NCI-H345 treated with DMSO at 0.1 percent for 48 hours (cell line): ENCODE data around the gene CCR8.
"Not testable (repeated sequence)": the region's sequence is repeated elsewhere in the genome, so short reads cannot be mapped to it uniquely, and the experiment has no call there.

ENCODE experiments used
- DNase-seq: peaks from one replicate; lab custom pipeline; 2025; ENCODE audit not compliant: unreplicated experiment; lab: John Stamatoyannopoulos, UW

CCR8 gene

DNA sequence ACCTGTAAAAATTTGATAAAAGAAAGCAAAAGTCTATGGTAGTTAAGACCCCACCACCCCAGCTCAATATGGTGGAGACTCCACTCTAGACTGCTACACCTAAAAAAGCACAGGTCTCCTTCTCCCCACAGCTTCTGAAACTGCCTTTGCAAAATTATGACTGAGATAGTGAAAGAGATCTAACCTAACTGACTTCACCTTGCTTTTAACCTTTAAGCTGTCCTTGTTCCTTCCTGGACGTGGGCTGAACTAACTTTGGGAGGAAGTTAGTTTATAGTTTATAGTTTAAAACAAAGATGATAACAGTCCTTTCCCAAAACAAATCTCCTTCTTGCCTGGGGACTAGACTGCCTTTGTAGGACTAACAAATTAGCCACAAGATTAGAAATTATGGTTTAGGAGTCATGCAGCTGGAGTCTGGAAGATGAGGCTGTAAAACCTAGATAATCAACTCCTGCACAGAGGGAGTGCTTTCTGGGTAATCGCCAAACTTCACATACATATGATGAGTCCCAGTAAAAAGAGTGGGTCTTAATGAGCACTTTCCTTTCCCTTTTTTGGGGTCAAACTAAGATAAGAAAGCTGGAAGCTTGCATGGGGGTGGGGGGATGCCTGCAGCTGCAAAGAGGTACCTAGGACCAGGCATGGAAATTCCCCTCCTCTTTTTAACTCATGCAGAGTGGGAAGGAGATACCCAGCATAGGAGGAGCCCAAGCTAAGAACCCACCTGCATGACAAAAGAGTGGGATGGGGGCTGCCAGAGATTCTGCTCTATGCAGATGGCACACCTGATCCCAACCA is 17.5 kb downstream of the CCR8 start:
- no peak for DNase-seq

DNA sequence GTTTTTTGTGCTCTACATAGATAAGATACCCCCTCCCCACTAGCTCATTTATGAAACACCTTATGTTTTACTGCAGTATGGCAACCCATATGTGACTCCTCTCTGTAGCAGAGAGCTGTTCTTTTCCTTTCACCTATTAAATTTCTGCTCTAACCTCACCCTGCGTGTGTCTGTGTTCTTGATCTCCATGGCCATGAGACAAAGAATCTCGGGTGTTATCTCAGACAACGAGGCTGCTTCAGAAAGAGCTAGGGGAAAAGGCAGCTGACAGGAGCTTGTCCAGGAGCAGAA is 18.0 kb downstream of the CCR8 start:
- DNase-seq, result no peak

DNA sequence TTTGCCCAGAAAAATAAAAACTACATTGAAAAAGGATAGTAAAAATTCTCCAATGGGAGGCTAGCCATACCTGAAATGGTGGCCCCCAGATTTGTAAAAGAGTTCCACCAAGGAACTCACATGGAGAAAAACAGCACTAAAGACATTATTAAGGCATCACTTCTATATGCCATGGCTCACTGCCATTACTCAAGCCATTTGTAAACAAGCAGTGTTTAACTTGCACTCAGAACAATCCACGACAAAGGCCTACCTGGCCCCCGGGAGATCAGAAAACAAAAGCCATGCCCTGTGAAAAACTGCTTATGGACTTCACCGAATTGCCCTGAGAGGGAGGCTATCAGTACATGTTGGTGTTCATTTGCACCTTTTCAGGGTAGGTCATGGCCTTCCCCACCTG is 19.6 kb downstream of the CCR8 start:
- peak; percentile 59 for DNase-seq

DNA sequence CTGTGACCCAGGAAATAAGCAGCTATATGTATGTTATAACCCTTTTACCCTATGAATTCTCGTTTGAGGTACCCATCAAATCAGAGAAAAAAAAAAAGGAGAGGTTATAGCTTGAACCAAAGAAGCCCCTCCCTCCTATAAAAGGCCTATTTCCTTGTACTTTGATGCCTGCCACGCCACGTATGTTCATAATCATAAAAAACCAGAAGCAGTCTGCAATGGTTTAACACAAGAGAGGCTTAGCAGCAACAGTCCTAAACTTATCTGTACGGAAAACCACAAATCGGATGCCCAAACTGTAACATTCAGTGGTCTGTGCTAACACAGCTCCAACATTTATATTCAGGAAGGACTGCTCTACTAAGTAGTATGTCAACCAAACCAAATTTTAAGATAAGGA is 21.2 kb downstream of the CCR8 start:
- DNase-seq, result no peak

DNA sequence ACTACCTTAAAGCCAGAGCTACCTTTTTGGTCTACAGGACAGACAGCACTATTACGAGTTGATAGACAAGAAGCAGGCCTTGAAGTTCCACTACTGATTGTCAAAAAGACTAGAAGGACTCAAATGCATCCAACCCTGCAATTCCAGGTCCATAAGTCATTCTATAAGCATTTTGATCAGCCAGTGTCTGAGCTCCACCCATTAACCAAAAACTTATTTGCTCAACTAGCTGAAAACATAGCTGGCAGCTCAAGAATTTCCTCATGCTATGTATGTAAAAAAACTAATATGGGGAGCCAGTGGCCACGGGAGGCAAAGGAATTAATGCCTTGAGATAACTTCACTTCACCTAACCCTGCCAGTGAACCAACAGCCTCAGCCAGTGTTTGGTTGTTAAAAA is 21.6 kb downstream of the CCR8 start:
- not testable (repeated sequence) for DNase-seq

DNA sequence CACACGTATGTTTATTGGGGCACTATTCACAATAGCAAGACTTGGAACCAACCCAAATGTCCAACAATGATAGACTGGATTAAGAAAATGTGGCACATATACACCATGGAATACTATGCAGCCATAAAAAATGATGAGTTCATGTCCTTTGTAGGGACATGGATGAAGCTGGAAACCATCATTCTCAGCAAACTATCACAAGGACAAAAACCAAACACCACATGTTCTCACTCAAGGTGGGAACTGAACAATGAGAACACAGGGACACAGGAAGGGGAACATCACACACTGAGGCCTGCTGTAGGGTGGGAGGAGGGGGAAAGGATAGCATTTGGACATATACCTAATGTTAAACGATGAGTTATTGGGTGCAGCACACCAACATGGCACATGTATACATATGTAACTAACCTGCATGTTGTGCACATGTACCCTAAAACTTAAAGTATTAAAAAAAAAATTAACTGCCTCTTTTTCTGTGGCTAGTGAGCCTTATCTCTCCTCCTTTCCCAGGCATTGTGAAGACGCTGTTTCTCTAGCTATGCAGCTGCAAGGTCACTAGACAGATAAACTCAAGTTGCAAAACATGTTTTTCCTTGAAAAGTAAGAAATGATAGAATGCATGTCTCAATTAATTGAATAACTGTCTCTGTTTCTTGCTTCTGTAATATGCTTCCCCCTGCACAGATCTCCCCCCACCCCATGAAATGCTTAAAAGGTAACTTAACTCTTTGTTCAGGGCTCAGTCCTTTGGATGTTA is 23.8 kb downstream of the CCR8 start:
- not testable (repeated sequence) for DNase-seq

DNA sequence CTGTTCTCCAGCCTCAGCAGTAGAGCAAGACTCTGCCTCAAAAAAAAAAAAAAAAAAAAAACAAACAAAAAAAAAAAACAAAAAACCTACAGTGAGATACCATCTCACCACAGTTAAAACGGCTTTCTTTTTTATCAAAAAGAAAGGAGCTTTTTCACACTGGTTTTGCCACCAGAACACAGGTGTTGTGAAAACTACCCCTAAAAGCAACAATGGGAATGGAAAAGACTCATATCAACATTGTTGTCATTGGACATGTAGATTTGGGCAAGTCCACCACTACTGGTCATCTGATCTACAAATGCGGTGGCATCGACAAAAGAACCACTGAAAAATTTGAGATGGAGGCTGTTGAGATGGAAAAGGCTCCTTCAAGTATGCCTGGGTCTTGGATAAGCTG is 28.8 kb downstream of the CCR8 start:
- DNase-seq, result no peak

DNA sequence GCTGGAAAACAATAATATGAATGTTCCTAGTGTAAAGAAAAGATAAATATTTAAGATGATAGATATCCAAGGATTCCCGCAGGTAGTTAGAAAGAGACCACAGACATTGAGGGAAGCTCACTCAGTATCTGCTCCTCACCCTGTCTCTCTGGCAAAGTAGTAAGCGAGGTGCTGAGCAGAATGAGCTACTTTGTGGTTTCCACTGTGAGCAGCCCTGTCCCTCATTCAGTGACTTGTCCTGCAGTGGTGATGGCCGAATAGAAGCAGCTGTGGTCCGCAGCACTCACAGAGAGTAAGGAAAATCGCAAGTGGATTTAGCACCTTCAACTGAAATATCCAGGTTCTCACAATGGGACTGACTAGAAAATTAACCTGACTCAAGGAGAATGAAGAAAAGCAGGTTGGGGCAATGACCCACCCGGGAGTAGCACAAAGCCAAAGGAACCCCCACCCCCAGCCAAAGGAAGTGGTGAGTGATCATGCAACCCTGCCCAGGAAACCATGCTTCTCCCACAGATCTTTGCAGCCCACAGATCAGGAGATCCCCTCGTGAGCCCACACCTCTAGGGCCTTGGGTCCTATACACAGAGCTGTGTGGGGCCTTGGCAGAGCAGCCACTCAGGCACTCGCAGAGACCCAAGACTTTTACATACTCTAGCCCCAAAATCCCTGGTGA is 31.9 kb downstream of the CCR8 start:
- DNase-seq, result no peak

DNA sequence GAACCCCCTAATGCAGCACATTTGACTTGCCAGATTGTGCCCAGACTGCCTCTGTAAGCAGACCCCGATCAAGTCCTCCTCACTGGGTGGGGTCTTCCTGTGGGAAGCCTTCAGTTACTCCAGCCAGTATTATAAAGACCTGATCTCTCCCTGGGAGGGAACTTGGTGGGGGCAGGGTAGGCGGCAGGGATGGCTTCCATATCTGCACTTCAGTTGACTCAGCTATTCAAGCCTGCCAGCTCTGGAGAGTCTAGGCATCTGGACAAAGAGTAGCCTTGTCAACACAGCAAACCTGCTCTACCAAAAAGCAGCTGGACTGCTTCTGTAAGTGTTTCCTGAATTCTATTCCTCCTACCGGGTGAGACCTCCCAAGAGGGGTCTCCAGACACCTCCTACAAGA is 32.7 kb downstream of the CCR8 start:
- DNase-seq, result no peak

DNA sequence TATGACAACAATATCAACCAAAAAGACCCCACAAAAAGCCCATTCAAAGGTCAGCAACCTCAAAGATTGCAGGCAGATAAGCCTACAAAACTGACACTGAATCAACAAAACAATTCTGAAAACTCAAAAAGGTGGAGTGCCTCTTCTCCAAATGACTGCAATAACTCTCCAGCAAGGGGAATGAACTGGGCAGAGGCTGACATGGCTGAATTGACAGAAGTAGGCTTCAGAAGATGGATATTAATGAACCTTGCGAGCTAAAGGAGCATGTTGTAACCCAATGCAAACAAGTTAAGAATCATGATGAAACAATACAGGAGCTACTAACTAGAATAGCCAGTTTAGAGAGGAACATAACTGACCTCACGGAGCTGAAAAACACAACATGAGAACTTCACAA is 33.3 kb downstream of the CCR8 start:
- no peak for DNase-seq

DNA sequence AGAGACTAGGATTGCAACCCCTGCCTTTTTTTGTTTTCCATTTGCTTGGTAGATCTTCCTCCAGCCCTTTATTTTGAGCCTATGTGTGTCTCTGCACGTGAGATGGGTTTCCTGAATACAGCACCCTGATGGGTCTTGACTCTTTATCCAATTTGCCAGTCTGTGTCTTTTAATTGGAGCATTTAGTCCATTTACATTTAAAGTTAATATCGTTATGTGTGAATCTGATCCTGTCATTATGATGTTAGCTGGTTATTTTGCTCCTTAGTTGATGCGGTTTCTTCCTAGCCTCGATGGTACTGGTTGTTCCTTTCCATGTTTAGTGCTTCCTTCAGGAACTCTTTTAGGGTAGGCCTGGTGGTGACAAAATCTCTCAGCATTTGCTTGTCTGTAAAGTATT is 40.9 kb downstream of the CCR8 start:
- not testable (repeated sequence) for DNase-seq

DNA sequence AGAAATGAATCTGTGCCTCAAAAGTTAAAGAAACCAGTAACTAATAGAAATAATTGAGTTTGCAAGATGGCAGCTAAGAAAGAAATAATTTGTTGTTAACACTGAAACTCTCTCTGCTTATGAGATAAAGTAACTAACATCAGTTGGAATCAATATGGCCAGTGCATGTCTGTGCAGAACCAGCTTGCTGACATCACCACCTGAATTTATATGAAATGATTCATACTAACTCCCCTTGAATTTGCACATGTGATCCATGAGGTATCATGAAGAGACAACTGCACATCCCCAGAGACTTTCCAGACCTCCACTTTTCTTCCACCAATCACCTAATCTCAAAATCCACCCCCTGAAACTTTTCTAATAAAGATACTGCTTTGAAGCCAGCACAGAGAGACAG is 43.3 kb downstream of the CCR8 start:
- no peak for DNase-seq

DNA sequence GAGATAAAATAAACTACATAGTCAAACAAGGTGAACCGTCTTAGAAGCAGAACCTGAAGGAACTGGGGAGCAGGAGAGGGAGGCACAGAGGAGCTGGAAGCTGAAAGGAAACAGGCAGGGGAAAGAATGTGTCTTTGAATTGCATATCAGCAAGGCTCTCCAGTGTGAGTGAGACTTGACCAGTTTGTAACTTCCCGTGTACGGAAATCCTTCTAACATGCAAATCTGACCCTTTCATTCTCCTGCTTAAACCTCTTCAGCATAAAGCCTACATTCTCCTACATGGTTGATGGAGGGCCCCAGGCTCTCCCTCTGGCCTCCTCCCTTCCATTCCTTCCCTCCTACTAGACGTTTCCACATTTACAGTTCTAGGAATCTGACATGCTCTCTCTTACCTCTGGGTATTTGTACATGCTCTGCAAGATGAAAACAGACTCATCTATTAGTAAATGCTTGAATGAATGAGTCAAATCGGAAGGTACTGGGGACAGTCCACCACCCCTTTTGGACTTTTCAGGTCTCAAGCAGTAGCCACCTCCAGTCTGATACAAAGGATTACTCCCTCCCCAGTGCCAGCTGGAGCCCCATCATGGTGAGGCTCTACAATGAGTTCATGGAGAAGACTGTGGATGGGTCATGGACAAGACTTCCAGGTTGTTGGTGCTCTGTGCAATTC is 47.6 kb downstream of the CCR8 start:
- no peak for DNase-seq

DNA sequence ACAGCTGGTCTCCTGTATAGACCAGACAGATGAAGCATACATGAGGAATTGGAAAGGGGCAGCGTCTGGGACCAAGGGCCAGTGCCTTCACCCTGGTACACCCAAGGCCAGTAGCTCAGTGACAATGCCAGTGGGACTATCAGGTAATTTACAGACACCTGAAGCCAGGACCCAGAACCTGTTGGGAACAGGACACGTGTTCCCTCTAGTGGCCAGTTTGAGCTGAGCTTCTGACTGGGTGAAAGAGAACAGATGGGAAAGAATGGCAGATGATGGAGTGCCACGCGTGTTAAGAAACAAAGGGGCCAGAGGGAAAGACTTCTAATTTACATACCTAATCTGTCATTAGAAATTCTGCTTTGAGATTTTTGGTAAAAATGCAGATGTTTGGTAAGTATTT is 48.6 kb downstream of the CCR8 start:
- no peak for DNase-seq

DNA sequence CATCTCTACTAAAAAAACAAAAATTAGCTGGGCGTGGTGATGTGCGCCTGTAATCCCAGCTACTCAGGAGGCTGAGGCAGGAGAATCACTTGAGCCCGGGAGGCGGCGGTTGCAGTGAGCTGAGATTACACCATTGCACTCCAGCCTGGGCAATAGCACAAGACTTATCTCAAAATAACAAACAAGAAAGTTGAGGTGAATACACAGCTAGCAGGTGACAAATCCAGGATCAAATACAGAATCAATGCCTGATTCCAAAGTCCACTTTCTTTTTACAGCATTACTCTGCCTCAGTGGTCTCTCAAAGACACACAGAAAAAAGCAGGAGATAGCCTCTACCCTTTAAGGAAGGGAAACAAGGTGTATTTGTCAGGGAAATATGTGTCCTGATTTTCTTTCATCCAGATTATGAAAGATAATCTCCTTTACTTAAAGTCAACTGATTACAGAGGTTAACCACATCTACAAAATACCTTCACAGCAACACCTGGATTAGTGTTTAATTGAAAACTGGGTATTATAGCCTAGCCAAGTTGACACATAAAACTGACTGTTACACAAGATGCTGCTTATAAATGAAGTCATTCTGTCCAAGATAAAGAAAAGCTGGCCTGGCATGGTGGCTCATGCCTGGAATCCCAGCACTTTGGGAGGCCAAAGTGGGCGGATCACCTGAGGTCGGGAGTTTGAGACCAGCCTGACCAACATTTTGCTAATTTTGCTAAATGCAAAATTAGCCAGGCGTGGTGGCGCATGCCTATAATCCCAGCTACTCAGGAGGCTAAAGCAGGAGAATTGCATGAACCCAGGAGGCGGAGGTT is 49.7 kb downstream of the CCR8 start:
- DNase-seq, result no peak

DNA sequence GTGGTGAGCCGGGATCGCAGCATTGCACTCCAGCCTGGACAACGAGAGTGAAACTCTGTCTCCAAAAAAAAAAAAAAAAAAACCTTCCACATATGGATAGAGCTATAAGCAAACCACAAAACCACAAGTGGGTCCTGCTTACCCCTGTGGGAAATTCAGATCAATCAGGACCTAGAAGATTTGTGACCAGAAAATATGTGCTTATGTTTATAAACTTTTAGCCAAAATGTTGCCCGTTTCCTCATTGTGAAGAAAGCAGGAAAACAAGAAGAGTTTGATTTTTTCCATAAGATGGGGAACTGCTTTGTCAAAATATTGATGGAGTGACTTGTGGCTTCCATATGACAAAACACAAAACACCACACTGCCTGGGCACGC is 50.3 kb downstream of the CCR8 start:
- DNase-seq, result no peak

DNA sequence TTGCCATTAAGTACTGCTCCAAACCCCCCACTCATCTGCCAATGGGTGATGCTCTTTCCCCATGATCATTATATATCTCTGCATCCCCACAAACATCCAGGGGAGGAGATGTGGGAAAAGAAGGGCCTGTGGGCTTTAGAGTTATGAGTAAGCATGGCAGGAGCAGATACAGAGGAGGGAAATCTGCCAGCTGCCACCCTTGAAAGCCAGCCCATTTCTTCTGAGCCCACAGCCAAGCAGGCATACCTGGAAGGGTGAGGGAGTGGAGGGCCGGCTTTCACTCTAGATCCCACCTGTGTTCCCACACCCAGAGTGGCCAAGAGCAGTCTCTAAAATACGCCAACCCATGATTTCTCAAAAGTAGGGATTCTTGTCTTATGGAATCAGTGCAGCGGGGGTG is 51.9 kb downstream of the CCR8 start:
- DNase-seq, result no peak
